Activated naive CD4-positive, alpha-beta T cell treated with anti-CD3 and anti-CD28 coated beads for 36 hours (primary cell): Measurements from ENCODE around the gene RBM47. TPM values are rescaled to one million over a fixed set of nuclear protein-coding genes. Genes with fewer than 3 reads are reported as not detected.

ENCODE experiments used
- CTCF ChIA-PET: fragments of 350-600 bp; sonication (Branson Sonifier 250); formaldehyde crosslinking; loops from one replicate; lab custom pipeline; 2021; ENCODE audit warnings: antibody characterized with exemption; lab: Charles Lee
- DNase-seq: peaks from one replicate; pipeline ENCODE4 v3.0.0-alpha.2; 2020
- H3K27ac Mint-ChIP-seq: one replicate; pipeline ENCODE4 v1.8.0; 2021; ENCODE audit warnings: mild to moderate bottlenecking, mixed read lengths
- H3K27me3 Mint-ChIP-seq: one replicate; pipeline ENCODE4 v1.8.0; 2021; ENCODE audit warnings: low read depth, mixed read lengths
- H3K36me3 Mint-ChIP-seq: one replicate; pipeline ENCODE4 v1.8.0; 2021; ENCODE audit warnings: low read depth, mixed read lengths
- H3K4me1 Mint-ChIP-seq: one replicate; pipeline ENCODE4 v1.8.0; 2021; ENCODE audit warnings: low read depth, mixed read lengths
- H3K4me3 Mint-ChIP-seq: one replicate; pipeline ENCODE4 v1.8.0; 2021; ENCODE audit warnings: mild to moderate bottlenecking, moderate library complexity, mixed read lengths
- H3K9me3 Mint-ChIP-seq: one replicate; pipeline ENCODE4 v1.8.0; 2021; ENCODE audit warnings: mixed read lengths
- intact Hi-C: fragments of 100-400 bp; cut with micrococcal nuclease; formaldehyde crosslinking; loops from one replicate; pipeline ENCODE4 v1.15.1; 2023
- total RNA-seq, 2 experiments: library from RNA; stranded (reverse); gene quantifications; one replicate each; pipeline ENCODE4 v1.2.3, GENCODE V29; 2021

Gene RBM47
- total RNA-seq, 2 experiments from 2014 or later = 1.1 to 1.7 TPM

DNA sequence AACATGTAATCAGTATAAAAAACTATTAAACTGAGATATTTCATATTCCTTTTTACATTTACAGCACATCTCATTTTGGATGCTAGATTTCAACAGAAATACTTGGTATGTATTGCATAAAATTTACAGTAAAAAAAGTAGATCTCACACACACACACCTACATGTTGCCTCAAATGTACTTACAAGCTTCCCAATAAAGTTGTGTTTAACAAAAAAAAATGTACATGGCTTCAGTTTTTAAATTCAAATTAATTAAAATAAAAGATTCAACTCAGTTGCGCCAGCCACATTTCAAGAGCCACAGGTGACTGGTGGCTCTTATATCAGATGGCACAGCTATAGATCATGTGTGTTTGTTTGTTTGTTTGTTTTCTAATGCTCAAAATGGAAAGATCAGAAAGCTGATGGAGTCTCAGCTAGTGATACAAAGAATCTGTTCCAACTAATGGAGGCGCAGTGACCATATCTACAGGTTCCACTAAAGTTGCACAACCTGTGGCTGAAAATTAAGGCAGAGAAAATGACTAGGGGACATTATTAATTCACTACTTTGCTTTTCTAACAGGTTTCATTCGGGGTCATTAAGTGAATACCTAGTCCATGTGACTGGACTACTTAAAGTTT is 45.0 kb downstream of the RBM47 start:
- Mint-ChIP-seq H3K27ac (no peak overlapping the region), H3K27me3 (no peaks in the 10 kb centered on the region), H3K9me3 (no peaks in the 10 kb centered on the region), H3K36me3 (no peaks in the 10 kb centered on the region), H3K4me1 (no peaks in the 10 kb centered on the region), H3K4me3 (no peak overlapping the region)
- CTCF ChIA-PET = no interaction called here
- DNase-seq = no peak
- intact Hi-C loops = no loop called here

DNA sequence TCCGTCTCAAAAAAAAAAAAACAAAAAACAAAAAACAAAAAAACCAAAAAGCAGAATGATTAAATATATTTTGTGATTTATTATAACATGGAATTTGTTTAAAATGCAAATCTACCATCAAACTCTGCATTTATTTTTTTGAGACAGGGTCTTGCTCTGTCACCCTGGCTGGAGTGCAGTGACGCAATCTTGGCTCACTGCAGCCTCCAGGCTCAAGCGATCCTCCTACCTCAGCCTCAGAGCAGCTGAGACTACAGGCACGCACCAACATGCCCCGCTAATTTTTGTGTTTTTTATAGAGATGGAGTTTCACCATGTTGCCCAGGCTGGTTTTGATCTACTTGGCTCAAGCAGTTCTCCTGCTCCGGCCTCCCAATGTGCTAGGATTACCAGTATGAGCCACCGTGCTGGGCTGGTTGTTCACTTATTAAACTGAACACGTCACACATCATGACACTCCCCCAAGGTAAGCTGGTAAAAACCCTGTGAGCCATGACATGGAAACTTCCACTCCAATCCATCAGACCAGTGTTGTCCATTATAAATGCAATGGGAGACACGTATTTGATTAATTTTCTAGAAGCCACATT is 45.7 kb downstream of the RBM47 start:
- no peaks in the 10 kb centered on the region for H3K4me1 Mint-ChIP-seq
- H3K9me3 Mint-ChIP-seq = no peaks in the 10 kb centered on the region
- no peak overlapping the region for H3K4me3 Mint-ChIP-seq
- CTCF ChIA-PET = no interaction called here
- no peaks in the 10 kb centered on the region for H3K27me3 Mint-ChIP-seq
- H3K27ac Mint-ChIP-seq = no peak overlapping the region
- intact Hi-C loops = no loop called here
- DNase-seq = no peak
- H3K36me3 Mint-ChIP-seq = no peaks in the 10 kb centered on the region

DNA sequence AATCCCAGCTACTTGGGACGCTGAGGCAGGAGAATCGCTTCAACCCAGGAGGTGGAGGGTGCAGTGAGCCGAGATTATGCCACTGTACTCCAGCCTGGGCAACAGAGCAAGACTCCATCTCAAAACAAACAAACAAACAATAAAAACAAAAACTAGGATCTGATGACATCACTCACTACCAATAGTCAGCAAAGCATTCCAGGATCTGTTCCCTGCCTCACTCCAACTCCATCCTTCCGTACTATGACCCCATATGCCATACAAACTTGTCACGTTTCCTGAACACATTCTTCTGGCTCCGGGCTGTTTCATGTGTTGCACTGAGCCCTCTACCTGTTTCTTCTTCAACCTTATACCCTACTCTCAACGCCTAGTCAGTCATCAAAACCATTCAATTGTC is 47.3 kb downstream of the RBM47 start:
- Mint-ChIP-seq H3K4me3 (no peak overlapping the region), H3K27ac (no peak overlapping the region), H3K9me3 (no peaks in the 10 kb centered on the region), H3K36me3 (no peaks in the 10 kb centered on the region), H3K27me3 (no peaks in the 10 kb centered on the region), H3K4me1 (peaks cover 1% of the 10 kb centered on the region)
- CTCF ChIA-PET = no interaction called here
- intact Hi-C loops = no loop called here
- DNase-seq = no peak

DNA sequence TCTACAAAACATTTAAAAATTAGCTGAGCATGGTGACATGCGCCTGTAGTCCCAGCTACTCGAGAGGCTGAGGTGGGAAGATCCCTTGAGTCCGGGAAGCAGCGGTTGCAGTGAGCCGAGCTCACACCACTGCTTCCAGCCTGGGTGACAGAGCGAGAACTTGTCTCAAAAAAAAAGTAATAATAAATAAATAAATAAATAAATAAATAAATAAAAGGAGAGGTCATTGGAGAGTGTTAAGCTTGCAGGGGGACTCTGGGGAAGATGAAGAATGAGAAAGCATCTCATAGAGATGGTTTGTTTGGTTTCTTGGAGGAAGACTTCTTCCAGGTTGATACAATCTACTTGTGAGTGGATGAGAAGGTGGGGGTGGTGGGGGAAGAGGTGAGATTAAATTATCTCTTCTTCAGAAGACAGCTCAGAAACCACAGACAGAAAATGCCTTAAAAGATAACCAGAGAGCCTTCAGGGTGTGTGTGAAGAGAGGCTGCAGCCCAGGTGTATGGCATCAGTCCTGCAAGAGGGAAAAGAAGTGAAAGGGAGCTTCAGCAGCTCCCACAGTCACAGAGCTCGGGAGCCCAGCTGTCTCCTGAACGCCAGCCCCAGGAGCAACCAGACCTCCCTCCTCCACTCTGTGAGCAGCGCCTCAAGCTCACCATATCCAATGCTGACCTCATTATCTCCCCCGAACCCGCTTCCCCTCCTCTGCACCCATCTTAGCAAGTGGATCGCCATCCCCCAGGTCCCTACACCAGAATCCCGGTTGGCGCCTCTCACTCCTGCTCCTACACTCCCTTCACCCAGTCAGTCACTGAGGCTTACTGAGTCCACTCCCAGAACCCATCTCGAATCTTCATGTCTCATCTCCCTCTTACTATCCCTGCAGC is 48.2 kb downstream of the RBM47 start:
- CTCF ChIA-PET = interaction anchor here (0.8 kb wide), 1 partner anchor 54 kb away, joined by 4 read pairs; no protein-coding TSS in a partner anchor
- intact Hi-C loops = no loop called here
- no peak for DNase-seq
- no peak overlapping the region for H3K27ac Mint-ChIP-seq
- H3K27me3 Mint-ChIP-seq = no peaks in the 10 kb centered on the region
- no peaks in the 10 kb centered on the region for H3K36me3 Mint-ChIP-seq
- H3K4me3 Mint-ChIP-seq = no peak overlapping the region
- no peaks in the 10 kb centered on the region for H3K9me3 Mint-ChIP-seq
- peaks cover 9% of the 10 kb centered on the region for H3K4me1 Mint-ChIP-seq

DNA sequence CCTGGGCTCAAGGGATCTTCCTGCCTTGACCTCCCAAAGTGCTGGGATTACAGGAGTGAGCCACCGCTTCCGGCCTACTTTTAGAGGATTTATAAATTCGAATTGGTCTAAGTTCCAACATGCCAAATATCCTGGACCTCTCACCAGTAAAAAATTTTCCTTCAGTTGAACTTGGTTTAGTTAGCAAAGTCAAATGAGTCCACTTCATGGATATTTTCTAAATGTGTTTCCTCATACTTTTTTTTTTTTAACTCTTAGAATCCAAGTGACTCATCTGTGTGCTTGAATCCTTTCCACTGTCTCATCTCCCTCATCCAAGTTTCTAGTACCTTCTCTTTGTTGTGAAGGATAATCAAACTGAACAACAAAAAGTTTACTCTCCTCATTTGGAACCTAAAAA is 49.7 kb downstream of the RBM47 start:
- H3K9me3 Mint-ChIP-seq = no peaks in the 10 kb centered on the region
- no peak overlapping the region for H3K4me3 Mint-ChIP-seq
- no peaks in the 10 kb centered on the region for H3K27me3 Mint-ChIP-seq
- H3K4me1 Mint-ChIP-seq = peaks cover 13% of the 10 kb centered on the region
- CTCF ChIA-PET = no interaction called here
- H3K36me3 Mint-ChIP-seq = no peaks in the 10 kb centered on the region
- intact Hi-C loops = no loop called here
- no peak overlapping the region for H3K27ac Mint-ChIP-seq
- DNase-seq = no peak

DNA sequence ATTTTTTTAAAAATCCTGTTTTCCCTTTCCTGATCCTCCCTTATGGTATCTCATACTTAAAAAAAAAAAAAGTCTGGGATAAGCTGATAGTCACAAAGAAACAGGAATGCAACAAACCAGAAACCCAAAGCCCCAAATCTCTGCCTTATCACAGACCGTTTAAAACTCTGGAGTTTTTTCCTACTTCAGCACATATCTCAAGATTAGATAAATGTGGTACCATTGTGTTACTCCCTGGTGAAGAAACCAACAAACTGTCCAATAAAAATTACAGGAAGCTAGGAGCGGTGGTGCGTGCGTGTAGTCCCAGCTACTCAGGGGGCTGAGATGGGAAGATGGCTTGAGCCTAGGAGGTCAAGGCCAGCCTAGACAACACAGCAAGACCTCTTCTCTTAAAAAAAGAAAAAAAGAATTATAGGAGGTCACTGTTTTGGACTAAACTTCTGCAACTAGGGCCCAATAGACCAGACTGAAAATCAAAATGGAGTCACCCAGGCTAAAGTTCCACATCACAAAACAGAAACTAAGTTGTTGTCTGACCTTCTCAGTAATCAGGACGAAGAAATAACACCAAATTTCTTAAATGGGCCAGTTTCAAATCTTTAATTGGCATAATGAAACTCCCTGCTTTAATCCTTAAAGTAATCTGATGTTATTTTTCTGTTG is 51.9 kb downstream of the RBM47 start:
- intact Hi-C loops = no loop called here
- CTCF ChIA-PET = interaction anchor here (0.6 kb wide), 2 partner anchors 347 to 1378 kb away, joined by 3 read pairs; no protein-coding TSS in a partner anchor
- no peak for DNase-seq
- Mint-ChIP-seq H3K4me3 (no peak overlapping the region), H3K36me3 (no peaks in the 10 kb centered on the region), H3K9me3 (no peaks in the 10 kb centered on the region), H3K27me3 (no peaks in the 10 kb centered on the region), H3K4me1 (peaks cover 18% of the 10 kb centered on the region), H3K27ac (no peak overlapping the region)

DNA sequence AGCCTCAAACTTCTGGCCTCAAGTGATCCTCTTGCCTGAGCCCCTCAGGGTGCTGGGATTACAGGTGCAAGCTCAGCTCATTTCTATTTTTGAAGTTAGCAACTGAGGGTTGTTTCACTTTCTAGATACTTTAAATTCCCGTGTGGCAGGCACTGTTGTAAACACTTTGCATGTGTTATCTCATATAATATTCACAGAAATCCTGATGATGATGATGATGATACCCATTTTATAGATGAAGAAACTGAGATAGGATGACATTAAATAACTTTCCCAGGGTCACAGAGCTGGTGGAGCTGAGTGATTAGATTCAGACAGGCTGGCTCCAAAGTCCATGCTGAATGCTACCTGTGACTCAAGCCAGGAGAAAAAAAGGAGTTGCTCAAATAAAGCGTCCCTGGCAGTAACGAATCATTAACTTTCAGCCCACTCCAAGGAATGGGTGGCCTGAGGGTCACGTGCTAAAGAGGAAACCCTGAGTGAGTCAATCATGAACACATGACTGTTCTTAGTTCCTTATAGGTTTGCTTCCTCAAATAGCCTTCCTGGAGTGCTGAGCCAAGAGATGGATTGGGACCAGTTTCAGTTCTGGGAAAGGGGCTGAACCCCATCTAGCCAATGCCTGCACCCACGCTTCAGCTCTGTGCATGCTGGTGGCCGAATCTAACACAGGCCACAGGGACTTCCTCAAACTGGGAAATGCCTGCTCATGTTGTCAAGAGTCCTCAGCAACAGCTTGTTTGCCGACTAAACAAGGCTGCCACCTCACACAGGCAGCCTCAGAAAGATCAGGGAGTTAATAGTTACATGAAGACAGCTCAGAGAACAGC is 52.8 kb downstream of the RBM47 start:
- Mint-ChIP-seq H3K4me1 (peaks cover 18% of the 10 kb centered on the region), H3K27ac (no peak overlapping the region), H3K9me3 (no peaks in the 10 kb centered on the region), H3K27me3 (no peaks in the 10 kb centered on the region), H3K4me3 (no peak overlapping the region), H3K36me3 (no peaks in the 10 kb centered on the region)
- DNase-seq = peak; percentile 22
- intact Hi-C loops = no loop called here
- CTCF ChIA-PET = interaction anchor here (0.6 kb wide), 2 partner anchors 21 to 348 kb away, joined by 3 read pairs; no protein-coding TSS in a partner anchor

DNA sequence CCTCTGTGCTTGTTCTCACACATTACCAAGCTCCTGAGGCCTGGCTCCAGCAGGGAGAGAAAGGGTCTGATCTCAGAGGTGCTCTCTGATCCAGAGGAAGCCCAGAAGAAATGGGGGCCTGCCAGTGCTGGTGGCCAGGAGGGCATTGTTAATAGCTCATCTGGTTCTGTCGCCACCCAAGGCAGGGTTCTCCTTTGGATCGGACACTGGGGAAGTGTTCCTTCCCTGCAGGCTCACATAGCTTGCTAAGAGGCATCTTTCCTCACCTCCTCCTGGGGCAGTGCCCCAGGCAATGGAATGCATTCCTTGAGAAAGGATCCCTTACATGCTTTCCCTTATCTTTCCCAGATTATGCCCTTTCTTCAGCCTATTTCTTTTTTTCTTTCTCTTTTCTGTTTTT is 53.8 kb downstream of the RBM47 start:
- CTCF ChIA-PET = no interaction called here
- no peak overlapping the region for H3K4me3 Mint-ChIP-seq
- H3K4me1 Mint-ChIP-seq = peaks cover 18% of the 10 kb centered on the region
- no peaks in the 10 kb centered on the region for H3K27me3 Mint-ChIP-seq
- intact Hi-C loops = no loop called here
- DNase-seq = no peak
- no peaks in the 10 kb centered on the region for H3K36me3 Mint-ChIP-seq
- H3K9me3 Mint-ChIP-seq = no peaks in the 10 kb centered on the region
- no peak overlapping the region for H3K27ac Mint-ChIP-seq

DNA sequence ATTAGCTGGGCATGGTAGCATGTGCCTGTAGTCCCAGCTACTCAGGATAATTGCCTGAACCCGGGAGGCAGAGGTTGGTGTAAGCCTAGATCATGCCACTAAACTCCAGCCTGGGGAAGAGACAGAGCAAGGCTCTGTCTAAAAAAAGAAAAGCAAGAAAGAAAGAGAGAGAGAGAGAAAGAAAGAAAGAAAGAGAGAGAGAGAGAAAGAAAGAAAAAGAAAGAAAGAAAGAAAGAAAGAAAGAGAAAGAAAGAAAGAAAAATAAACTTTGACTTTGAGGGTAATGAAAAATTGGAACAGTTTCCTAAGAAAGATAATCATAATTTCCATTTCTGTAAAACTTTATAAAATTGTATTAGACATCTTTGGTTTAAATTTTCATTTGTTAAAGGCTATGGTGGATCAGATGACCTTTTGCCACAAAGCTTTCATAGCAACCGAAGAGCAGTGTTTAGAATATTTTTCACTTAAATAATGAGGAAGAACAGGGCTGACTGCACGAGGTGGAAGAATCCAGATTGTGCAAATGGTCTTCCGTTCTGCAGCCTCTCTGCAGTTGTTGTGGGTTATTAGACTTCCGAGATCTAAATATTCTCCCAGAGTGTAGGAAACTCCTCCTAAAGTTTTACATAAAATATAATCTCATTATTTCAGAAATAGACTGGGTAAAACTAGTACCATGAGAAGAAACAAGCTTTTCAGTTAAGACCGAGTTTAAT is 55.9 kb downstream of the RBM47 start:
- H3K36me3 Mint-ChIP-seq = no peaks in the 10 kb centered on the region
- H3K27me3 Mint-ChIP-seq = no peaks in the 10 kb centered on the region
- no peaks in the 10 kb centered on the region for H3K9me3 Mint-ChIP-seq
- no peak overlapping the region for H3K4me3 Mint-ChIP-seq
- H3K4me1 Mint-ChIP-seq = peaks cover 18% of the 10 kb centered on the region
- no peak overlapping the region for H3K27ac Mint-ChIP-seq
- intact Hi-C loops = no loop called here
- no peak for DNase-seq
- CTCF ChIA-PET = interaction anchor here (1.2 to 1.3 kb wide), 2 partner anchors 8 to 78 kb away, joined by 3 read pairs; no protein-coding TSS in a partner anchor

DNA sequence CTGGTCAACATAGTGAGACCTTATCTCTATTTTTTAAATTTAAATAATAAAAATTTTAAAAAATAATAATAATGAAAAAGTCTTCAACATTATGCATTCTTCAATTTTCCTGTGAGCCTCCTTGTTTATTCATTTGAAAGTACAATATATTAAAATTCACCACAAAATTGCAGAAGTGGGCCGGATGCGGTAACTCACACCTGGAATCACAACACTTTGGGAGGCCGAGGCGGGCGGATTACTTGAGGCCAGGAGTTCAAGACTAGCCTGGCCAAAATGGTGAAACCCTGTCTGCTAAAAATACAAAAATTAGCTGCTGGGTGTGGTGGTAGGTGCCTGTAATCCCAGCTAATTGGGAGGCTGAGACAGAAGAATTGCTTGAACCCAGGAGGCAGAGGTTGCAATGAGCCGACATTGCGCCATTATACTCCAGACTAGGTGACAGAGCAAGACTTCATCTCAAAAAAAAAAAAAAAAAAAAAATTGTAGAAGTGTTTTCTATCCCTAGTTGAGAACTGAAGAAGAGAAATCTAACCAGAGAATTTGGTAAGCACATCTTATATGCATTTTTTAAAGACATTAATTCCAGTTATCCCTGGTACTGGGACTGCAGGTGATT is 56.9 kb downstream of the RBM47 start:
- no peaks in the 10 kb centered on the region for H3K9me3 Mint-ChIP-seq
- no peak overlapping the region for H3K27ac Mint-ChIP-seq
- no peaks in the 10 kb centered on the region for H3K27me3 Mint-ChIP-seq
- no peak overlapping the region for H3K4me3 Mint-ChIP-seq
- intact Hi-C loops = no loop called here
- peaks cover 18% of the 10 kb centered on the region for H3K4me1 Mint-ChIP-seq
- no peaks in the 10 kb centered on the region for H3K36me3 Mint-ChIP-seq
- DNase-seq = no peak
- CTCF ChIA-PET = interaction anchor here (1.3 kb wide), 1 partner anchor 79 kb away, joined by 3 read pairs; no protein-coding TSS in a partner anchor

DNA sequence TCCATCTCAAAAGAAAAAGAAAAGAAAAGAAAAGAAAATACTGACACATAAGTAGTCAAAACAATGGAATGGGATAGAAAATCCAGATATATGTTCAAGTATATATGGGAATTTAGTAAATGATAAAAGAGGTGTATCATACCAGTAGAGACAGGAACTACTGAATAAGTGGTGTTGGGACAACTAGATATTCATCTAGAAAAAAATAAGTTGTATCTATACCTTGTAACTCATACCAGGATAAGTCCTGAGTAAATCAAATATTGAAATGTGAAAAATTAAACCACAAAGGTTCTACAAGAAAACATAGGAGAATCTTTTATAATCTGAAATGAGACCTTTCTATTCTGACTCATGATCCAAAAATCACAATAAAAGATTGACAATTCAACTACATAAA is 58.5 kb downstream of the RBM47 start:
- CTCF ChIA-PET = no interaction called here
- intact Hi-C loops = no loop called here
- H3K27ac Mint-ChIP-seq = no peak overlapping the region
- H3K4me3 Mint-ChIP-seq = no peak overlapping the region
- peaks cover 5% of the 10 kb centered on the region for H3K4me1 Mint-ChIP-seq
- H3K27me3 Mint-ChIP-seq = no peaks in the 10 kb centered on the region
- DNase-seq = no peak
- no peaks in the 10 kb centered on the region for H3K9me3 Mint-ChIP-seq
- H3K36me3 Mint-ChIP-seq = no peaks in the 10 kb centered on the region
